HG03460 (cell line): ENCODE data around the gene RGS12.

ENCODE experiments used
- ATAC-seq: cut with Tn5 transposase; IDR thresholded peaks from one replicate; pipeline ENCODE4 v1.9.1; 2021; ENCODE audit not compliant: unreplicated experiment

RGS12 gene, protein sequence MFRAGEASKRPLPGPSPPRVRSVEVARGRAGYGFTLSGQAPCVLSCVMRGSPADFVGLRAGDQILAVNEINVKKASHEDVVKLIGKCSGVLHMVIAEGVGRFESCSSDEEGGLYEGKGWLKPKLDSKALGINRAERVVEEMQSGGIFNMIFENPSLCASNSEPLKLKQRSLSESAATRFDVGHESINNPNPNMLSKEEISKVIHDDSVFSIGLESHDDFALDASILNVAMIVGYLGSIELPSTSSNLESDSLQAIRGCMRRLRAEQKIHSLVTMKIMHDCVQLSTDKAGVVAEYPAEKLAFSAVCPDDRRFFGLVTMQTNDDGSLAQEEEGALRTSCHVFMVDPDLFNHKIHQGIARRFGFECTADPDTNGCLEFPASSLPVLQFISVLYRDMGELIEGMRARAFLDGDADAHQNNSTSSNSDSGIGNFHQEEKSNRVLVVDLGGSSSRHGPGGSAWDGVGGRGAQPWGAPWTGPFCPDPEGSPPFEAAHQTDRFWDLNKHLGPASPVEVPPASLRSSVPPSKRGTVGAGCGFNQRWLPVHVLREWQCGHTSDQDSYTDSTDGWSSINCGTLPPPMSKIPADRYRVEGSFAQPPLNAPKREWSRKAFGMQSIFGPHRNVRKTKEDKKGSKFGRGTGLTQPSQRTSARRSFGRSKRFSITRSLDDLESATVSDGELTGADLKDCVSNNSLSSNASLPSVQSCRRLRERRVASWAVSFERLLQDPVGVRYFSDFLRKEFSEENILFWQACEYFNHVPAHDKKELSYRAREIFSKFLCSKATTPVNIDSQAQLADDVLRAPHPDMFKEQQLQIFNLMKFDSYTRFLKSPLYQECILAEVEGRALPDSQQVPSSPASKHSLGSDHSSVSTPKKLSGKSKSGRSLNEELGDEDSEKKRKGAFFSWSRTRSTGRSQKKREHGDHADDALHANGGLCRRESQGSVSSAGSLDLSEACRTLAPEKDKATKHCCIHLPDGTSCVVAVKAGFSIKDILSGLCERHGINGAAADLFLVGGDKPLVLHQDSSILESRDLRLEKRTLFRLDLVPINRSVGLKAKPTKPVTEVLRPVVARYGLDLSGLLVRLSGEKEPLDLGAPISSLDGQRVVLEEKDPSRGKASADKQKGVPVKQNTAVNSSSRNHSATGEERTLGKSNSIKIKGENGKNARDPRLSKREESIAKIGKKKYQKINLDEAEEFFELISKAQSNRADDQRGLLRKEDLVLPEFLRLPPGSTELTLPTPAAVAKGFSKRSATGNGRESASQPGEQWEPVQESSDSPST (N-terminal part only)

DNA sequence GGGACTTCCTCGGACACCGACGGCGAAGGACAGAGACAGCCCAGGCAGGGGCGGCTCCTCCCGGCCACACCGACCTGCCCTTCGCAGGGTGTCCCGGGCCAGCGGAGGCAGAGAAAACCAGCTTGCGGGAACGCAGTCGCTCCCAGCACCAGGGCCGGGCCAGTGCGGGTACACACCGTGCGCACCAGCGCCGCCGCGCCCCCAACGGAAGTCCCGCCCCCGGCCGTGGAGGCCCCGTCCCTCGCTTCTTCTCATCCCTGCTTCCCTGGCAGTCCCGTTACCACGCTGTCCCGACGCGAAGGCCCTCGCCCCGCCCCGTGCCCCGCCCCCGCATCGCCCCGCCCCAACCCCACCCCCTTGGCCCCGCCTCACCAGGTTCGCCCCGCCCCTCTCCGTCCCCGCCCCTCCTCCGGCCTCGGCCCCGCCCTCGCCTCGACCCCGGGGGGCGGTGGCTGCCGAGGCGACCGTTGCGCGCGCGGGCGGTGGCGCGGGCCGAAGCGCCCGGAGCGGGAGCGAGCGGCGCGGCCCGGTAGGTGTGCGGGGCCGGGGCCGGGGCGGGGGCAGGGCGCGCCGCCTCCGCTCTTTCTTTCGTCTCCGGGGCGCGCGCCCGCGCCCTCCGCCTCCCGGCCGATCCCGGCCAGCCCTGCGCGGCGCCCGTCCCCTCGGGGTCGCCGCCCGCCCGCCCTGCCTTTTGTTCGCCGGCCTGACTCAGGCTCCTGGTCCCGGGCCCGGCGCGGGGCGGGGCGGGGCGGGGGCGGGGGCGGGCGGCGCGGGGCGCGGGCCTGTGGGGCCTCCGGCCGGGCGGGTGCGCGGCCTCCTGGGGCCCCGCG lies at the start of gene RGS12:
Gene RGS12, plus strand, starts transcription at position 451 of the 830 bp plus-strand sequence. CDS start 23,150 bp downstream, outside the sequence.
- peak; percentile 73 for ATAC-seq

DNA sequence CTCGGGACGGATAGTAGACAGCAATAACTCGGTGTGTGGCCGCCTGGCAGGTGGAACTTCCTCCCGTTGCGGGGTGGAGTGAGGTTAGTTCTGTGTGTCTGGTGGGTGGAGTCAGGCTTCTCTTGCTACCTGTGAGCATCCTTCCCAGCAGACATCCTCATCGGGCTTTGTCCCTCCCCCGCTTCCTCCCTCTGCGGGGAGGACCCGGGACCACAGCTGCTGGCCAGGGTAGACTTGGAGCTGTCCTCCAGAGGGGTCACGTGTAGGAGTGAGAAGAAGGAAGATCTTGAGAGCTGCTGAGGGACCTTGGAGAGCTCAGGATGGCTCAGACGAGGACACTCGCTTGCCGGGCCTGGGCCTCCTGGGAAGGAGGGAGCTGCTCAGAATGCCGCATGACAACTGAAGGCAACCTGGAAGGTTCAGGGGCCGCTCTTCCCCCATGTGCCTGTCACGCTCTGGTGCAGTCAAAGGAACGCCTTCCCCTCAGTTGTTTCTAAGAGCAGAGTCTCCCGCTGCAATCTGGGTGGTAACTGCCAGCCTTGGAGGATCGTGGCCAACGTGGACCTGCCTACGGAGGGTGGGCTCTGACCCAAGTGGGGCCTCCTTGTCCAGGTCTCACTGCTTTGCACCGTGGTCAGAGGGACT lies 49.6 kb upstream of the RGS12 start:
- no peak for ATAC-seq

DNA sequence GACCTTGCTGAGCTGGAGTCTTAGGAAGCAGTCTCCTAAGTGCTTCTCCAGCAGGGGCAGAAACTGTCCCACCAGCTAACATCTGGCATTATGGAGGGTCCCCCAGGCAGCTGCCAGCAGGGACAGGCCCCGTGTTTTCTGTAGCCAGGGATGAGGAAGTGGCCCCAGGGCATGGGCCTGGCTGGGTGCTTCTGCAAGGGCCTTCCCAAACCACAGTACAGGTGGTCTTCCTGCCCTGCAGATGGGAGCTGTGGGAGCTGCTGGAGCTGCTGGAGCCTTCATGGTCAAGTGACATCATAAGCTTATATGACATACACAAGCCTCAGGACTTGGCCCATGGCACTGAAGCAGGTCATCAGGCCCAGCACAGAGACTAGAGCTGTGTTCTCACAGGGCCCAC lies 48.8 kb upstream of the RGS12 start:
- ATAC-seq, result no peak

DNA sequence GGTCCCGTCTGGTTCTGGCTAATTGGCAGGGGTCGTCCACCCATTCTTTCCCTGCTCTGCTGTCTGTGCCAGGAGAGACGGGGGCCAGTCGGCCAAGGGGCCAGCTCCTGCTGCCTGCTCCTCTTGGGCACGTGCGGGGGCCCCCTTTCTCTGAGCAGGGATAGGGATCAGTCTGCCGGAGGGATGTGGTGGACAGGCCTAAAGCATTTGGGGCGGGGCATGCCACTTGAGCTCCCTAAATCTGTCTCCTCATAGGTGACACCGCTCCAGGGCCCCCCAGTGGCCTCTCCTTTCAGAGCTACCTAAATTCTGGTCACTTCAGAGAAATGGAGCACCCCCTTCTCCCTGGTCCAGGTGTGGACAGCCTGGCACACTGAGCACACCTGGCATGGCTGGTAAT lies 48.1 kb upstream of the RGS12 start:
- ATAC-seq, result no peak

DNA sequence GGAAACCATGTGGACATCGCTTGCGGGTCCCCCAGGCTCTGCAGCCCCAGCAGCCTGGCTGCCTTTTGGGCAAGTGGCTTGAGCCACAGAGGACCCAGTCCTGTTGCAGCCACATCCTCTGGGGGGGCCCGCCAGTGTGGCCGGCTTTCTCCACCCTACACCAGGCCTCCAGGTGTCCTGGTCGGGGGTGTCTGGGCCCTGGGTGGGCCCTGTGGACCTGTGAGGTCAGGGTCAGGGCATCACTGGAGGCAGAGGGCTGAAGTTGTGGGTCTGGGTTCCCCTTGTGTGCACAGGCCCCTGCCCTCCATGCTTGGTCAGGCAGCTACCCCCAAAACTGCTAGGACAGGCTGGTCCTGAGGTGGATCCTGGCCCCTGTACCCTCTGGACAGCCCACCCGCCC lies 47.1 kb upstream of the RGS12 start:
- ATAC-seq, result no peak

DNA sequence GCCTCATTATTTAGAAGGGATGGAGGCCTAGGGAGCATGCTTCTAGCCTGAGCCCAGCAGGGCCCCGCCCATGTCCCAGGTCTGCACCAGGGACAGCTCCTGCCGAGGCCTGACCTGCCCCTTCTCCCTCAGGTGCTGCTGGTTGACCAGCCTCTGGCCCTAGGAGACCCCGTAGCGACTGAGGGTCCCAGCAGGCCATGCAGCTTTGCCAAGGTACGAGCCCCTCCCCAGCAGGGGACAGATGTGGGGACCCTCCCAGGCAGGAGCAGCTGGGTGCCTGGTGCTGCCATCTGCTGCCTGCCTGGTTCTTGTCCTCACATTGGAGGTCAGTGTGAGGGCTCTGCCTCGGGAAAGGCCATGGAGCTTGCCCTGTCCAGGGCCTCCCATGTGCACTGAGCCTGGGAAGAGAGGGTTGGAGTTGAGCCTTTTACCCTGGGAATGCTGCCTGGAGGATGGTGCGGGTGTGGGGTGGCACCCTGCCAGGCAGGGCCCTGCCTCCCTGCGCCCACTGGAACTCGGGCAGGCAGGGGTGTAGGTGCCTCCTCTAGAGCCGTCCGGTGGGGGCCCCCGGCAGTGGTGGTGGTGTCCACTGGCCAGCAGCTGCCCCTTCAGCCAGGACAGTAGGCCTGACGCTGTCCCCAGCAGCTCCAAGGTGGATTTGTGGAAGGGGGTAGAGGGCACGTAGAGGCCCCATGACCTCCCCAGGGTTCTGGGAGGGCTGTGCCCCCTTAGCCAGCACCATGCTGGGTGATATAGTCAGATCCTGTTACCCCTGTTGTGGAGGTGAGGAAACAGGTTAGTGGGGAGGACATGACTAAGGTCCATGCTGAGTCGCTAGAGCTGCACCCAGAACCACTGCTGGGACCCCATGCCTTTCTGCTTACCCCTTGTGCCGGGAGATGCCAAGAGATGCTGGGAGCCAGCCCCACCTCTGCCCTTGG lies 46.1 kb upstream of the RGS12 start:
- no peak for ATAC-seq

DNA sequence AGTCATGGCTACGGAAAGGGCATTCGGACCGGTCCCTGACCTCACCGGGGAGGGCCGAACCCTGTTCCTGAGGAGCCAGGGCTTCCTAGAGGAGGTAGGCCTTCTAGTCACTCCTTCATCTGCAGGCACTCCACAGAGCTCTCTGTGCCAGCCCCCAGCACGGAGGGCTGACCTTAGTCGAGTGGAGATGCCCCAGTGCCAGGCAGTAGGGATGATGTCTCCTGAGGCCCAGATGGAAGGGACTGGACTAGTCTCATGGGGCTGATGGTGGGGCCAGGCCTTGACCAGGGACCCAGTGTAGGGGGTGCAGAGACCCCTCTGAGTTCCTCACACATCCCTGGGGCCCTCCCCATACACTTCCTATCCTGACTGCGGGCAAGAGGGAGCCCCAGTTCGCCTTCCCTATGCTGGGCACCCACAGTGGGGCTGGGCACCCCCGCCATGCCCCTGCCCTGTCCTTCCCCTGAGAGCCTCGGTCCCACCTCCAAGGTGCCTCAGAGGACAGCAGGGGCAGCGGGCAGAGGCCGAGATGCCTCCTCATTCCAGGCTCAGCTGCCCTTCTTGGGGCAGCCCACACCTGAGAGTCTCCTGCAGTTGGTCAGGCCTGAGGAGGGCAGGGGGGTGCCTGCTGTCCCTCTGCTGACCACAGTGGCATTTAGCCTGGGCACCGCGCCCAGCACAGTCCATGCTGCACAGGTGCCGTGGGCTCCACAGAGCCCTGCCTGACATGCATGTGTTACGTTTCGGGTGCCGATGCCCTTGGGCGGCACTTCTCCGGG lies 45.2 kb upstream of the RGS12 start:
- ATAC-seq, result no peak

DNA sequence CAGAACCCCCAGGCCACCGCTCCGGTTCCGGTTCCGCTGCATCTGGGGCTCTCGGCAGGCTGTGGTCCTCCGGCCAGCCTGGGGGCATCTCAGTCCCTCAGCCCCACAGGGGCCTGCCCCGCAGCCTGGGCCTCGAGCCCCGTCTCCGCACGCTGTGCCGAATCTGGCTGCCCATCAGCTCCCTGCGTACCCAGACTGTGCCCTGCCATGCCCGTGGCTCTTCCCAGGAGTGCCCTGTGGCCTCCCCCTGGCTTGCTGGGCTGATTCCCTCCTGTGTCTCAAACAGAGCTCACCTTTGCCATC lies 44.7 kb upstream of the RGS12 start:
- no peak for ATAC-seq

DNA sequence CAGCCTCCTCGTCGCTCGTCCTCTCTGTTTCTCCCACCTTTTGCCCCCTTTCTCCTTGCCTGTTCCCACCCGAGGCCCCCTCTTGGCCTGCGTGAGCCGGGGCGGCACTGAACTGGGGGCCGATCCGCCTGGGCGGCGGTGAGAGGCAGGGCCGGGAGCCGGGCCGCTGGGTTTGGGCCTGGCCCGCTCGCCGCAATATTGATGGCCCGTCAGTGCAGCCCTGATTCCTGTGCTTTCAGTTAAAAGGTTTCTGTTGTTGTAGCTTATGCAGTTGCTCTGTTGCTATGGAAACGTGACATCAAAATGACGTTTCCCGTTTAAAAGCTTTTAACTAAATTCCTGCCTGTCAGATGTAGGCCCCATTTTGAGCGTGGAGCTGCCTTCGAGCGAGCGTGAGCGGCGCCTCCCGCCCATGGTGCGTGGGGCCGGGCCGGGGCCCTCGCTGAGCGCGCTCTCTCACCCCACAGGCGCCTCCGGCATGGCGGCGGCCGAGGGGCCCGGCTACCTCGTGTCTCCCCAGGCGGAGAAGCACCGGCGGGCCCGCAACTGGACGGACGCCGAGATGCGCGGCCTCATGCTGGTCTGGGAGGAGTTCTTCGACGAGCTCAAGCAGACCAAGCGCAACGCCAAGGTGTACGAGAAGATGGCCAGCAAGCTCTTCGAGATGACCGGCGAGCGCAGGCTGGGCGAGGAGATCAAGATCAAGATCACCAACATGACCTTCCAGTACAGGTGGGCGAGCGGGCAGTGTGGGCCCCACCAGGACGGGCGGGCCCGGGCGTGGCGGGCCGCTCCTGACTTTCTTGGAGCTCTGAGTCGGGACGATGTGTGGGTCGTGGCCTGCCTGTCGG lies 43.8 kb upstream of the RGS12 start, which contains the start of gene MSANTD1:
Gene MSANTD1, plus strand, starts transcription at position 349 of the 851 bp plus-strand sequence. Its CDS starts 64 bp downstream, at position 413.
- ATAC-seq, result no peak

DNA sequence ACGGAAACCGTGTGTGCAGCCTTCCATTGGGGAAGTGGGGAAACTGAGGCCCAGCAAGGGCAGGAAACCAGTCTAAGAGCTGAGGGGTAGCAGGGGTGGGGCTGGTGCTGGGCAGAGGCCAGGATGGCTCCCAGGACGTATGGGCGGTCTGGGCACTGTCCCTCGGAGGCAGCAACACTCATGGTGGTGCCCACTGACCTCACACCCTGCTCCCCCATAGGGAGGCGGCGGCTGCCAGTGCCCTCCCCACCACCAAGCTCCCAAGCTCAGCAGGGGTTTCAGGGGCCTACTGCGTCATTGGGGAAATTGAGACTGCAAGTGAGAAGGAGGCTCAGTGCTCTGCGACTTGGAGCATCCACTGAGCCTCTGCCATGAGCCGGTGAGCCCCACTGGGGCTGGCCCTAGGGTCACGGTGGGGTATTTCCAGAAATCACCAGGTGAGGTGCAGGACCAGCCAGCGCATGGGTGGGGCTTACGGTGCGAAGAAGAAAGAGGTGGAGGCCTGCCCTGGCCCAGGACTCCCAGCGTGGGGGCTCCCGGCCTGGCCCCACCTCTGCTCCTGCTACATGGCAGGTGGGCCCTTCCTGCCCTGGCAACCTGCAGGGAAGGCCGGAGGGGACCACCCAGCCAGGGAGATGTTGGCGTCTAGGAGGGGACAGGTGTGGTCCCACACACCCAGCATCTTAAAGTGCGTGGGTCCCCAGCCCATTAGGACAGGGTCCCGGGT lies 42.9 kb upstream of the RGS12 start:
- ATAC-seq, result no peak

DNA sequence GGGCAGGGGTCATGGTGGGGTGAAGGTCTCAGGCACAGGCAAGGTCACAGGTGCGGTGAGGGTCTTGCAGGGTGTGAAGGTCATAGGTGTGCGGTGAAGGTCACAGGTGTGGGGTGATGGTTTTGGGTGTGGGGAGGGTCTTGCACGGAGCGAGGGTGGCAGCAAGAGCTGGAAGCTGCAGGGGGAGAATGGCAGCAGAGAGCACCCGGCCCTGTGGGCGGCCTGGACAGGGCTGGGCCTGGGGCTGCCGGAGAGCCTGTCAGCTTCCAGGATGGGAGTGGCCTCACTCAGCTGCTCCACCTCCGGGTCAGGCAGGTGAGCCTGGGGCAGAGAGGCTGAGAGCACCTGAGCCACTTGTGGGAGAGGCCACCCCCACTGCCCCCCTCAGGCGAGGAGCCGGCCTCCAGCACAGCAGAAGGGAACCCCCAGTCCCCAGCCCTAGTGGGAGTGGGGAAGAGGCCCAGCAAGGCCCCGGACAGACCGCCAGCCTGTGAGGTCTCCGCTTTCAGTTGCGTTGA lies 42.3 kb upstream of the RGS12 start:
- no peak for ATAC-seq

DNA sequence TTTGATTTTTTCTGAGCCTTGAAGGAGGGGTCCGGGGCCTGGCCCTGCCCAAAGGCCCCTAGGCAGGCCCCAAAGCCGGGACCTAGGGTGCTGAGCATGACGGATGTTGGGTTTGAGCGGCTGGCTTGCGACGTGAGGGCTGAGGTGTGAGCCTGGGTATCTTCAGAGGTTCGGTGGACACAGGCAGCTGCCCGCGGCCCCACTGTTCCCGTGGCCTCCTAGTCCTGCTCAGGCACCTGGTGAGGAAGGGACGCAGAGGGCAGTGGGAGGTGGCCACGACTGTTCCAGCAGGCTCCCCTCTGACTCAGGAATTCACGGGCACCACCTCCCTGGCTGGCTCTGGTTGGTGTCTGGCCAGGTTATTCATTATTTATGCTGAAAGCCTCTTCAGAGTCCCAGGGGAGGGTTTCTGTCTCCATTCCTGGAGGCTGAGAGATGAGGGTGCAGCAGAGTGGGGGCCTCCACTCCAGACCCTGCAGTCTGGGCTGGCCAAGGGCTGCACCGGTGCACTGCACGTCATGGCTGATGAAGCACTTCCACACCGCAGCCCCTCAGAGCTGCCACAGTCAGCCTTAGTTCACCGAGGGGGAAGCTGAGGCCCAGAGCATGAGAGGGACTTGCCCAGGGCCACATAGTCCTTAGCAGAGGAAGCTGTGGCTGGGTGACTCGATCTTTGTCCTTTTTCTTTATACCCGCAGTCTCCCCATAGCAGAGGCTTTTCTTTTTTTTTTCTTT lies 41.7 kb upstream of the RGS12 start:
- no peak for ATAC-seq

DNA sequence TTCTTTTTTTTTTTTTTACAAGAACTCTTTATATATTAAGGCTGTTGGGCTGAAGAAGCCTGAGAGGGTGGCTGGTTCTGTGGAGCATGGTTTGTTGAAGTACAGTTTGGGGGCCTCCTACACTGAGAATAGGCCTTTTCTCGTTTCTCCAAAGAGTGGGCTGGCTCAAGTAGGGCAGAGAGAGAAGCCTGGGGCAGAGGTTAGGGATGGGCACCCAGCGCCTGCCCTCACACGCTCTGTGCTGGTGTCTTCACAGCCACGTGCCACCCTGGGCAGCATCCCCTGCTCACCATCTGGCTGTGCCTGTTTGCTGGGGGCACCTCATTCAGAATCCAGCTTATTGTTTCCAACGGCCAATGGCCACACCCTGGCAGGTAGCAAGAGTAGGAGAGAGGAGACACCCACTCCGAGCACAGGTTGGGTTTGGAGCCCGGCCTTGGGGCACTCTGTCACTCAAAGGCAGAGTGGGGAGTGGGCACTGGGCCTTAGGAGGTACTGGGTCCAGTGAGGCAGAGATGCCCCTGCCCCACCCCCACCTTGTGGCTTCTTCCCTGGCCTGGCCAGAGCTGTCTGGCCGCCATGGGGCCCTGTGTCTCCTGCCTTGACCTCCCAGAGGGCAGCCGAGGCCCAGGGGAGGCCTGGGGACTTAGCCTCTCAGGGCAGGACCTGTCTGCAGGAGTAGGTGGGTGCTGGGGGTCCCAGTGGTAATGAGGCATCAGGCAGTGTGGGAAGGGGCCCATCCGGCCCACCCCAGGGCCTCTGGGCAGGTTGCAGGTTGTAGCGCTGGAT lies 40.9 kb upstream of the RGS12 start:
- no peak for ATAC-seq

DNA sequence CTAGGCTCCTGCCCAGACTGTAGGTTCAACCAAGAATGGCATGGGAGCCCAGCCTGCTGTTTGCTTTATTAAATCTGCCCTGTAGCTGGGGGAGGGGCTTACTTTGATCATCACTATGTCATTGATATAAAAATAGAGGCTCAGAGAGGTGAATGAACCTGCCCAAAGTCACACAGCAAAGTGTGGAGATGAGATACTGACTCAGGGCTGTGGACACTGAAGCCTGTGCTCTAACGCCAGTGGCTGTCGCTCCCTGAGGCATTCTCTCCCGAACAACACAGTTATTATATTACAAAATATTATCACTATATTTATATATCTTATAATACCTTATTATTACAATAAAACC lies 40.4 kb upstream of the RGS12 start:
- ATAC-seq, result no peak
